ENCODE data around the gene VAV1. TPM values are rescaled to one million over a fixed set of nuclear protein-coding genes. Genes with fewer than 3 reads are reported as not detected.
A peak's percentile ranks its signal among the peaks of the same experiment; 100 is the strongest.

Gene VAV1
- total RNA-seq, 4 donors from 2014 or later, result 1.7 to 4.3 (median 2.6) TPM

- 78 to 91% methylated on average over 20 of the region's 20 CpGs for WGBS, 2 donors
Measured at GRCh38 chr19:6734096-6734696, 38.3 kb upstream of the VAV1 start.

GRCh38 chr19:6735181-6735911 lies 37.2 kb upstream of the VAV1 start:
- no peak for DNase-seq
- no peak overlapping the region for H3K4me3 ChIP-seq (replicated peaks in 1 of 3)
- WGBS, 2 donors, result 82 to 84% methylated on average over 15 of the region's 15 CpGs

More at GRCh38 chr19:6734096-6734696, 38.3 kb upstream of the VAV1 start:
- H3K4me3 ChIP-seq (replicated peaks in 1 of 3), result no peak overlapping the region
- peaks cover 13 to 24% of the 10 kb centered on the region in 2 donors for H3K36me3 ChIP-seq
- TF ChIP-seq POLR2A (IDR thresholded peaks at IDR 0.05), result no peak
- TF ChIP-seq CTCF (IDR thresholded peaks at IDR 0.05), result no peak
- H3K27me3 ChIP-seq, result no peaks in the 10 kb centered on the region
- intact Hi-C loops (cut with DNase I), result loop anchor here (10.0 kb wide), 1 partner anchor 131 kb away; no protein-coding TSS in a partner anchor
- peaks cover 23 to 27% of the 10 kb centered on the region in 2 donors for H3K4me1 ChIP-seq
- H3K9me3 ChIP-seq, result no peaks in the 10 kb centered on the region
- no peak for DNase-seq
- no peak overlapping the region for H3K27ac ChIP-seq

GRCh38 chr19:6736169-6736916 lies 36.2 kb upstream of the VAV1 start:
- DNase-seq, result peak; percentile 68
- peak overlapping the region; percentile 90 to 91 (median 90) for H3K27ac ChIP-seq
- peaks cover 13 to 16% of the 10 kb centered on the region in 2 donors for H3K36me3 ChIP-seq
- H3K27me3 ChIP-seq, result no peaks in the 10 kb centered on the region
- H3K4me3 ChIP-seq (replicated peaks in 1 of 3), result peak overlapping the region; percentile 64 to 87 (median 82)
- WGBS, 2 donors, result 33 to 35% methylated on average over 23 to 25 of the region's 25 CpGs
- H3K9me3 ChIP-seq, result no peaks in the 10 kb centered on the region
- intact Hi-C loops (cut with DNase I), result loop anchor here (5.0 to 10.0 kb wide), 2 partner anchors 104 to 128 kb away; no protein-coding TSS in a partner anchor
- TF ChIP-seq POLR2A (IDR thresholded peaks at IDR 0.05) (peak in 1 of 2 donors; percentile 25), CTCF (IDR thresholded peaks at IDR 0.05) (peak in 4 of 6 experiments; percentile 43 to 59 (median 50))
- peaks cover 30 to 31% of the 10 kb centered on the region in 2 donors for H3K4me1 ChIP-seq

More at GRCh38 chr19:6735181-6735911, 37.2 kb upstream of the VAV1 start:
- no peaks in the 10 kb centered on the region for H3K9me3 ChIP-seq
- intact Hi-C loops (cut with DNase I), result loop anchor here (5.0 to 10.0 kb wide), 2 partner anchors 103 to 129 kb away; no protein-coding TSS in a partner anchor
- H3K4me1 ChIP-seq, result peaks cover 28 to 29% of the 10 kb centered on the region in 2 donors
- no peaks in the 10 kb centered on the region for H3K27me3 ChIP-seq
- H3K27ac ChIP-seq, result peak overlapping the region in 2 of 3 donors; percentile 90 to 91
- no peak for TF ChIP-seq CTCF (IDR thresholded peaks at IDR 0.05)
- TF ChIP-seq POLR2A (IDR thresholded peaks at IDR 0.05), result no peak
- peaks cover 13 to 20% of the 10 kb centered on the region in 2 donors for H3K36me3 ChIP-seq

- 0% methylated on average over 6 to 8 of the region's 16 CpGs for WGBS, 2 donors
- no peaks in the 10 kb centered on the region for H3K27me3 ChIP-seq
- peak overlapping the region; percentile 64 to 87 (median 82) for H3K4me3 ChIP-seq (replicated peaks in 1 of 3)
- no peak for TF ChIP-seq POLR2A (IDR thresholded peaks at IDR 0.05)
- no peak for TF ChIP-seq CTCF (IDR thresholded peaks at IDR 0.05)
- peaks cover 36 to 37% of the 10 kb centered on the region in 2 donors for H3K4me1 ChIP-seq
- peak overlapping the region; percentile 90 to 91 (median 90) for H3K27ac ChIP-seq
- intact Hi-C loops (cut with DNase I), result loop anchor here (5.0 to 10.0 kb wide), 2 partner anchors 105 to 128 kb away; no protein-coding TSS in a partner anchor
- H3K36me3 ChIP-seq, result peaks cover 9 to 13% of the 10 kb centered on the region in 2 donors
- no peaks in the 10 kb centered on the region for H3K9me3 ChIP-seq
- DNase-seq, result no peak
Measured at GRCh38 chr19:6736917-6737283, 35.6 kb upstream of the VAV1 start.

Measured in thyroid gland (tissue), 4 donors.